Parathyroid adenoma (tissue), 2 donors: Measurements from ENCODE around the gene MAGI1.

Source experiments
- H2AFZ ChIP-seq: fragments of 300-600 bp; sonication (generic); one replicate; pipeline ENCODE4 v1.7.0; 2017; ENCODE audit warnings: antibody characterized with exemption, mild to moderate bottlenecking
- H3K27ac ChIP-seq: fragments of 300-600 bp; sonication (generic); one replicate; pipeline ENCODE4 v1.7.0; 2017
- H3K27me3 ChIP-seq: fragments of 300-600 bp; sonication (generic); one replicate; pipeline ENCODE4 v1.7.0; 2017; ENCODE audit warnings: low read length; ENCODE audit not compliant: control insufficient read depth, insufficient read depth
- H3K36me3 ChIP-seq: fragments of 300-600 bp; sonication (generic); one replicate; pipeline ENCODE4 v1.7.0; 2017; ENCODE audit warnings: low read length; ENCODE audit not compliant: control insufficient read depth, insufficient read depth
- H3K4me1 ChIP-seq: fragments of 300-600 bp; sonication (generic); one replicate; pipeline ENCODE4 v1.7.0; 2017; ENCODE audit warnings: control low read depth
- H3K4me2 ChIP-seq: fragments of 300-600 bp; sonication (generic); one replicate; pipeline ENCODE4 v1.7.0; 2017; ENCODE audit warnings: low read length
- H3K4me3 ChIP-seq: fragments of 300-600 bp; sonication (generic); one replicate; pipeline ENCODE4 v1.7.0; 2017; ENCODE audit warnings: low read depth, low read length
- H3K79me2 ChIP-seq: fragments of 300-600 bp; sonication (generic); one replicate; pipeline ENCODE4 v1.7.0; 2017; ENCODE audit warnings: control low read depth
- H3K9ac ChIP-seq: fragments of 300-600 bp; sonication (generic); one replicate; pipeline ENCODE4 v1.7.0; 2017; ENCODE audit warnings: mild to moderate bottlenecking
- H3K9me3 ChIP-seq: fragments of 300-600 bp; sonication (generic); one replicate; pipeline ENCODE4 v1.7.0; 2017; ENCODE audit warnings: low read length; ENCODE audit not compliant: control insufficient read depth
- TF ChIP-seq, protein P1 (sequence below): fragments of 300-600 bp; sonication (generic); IDR thresholded peaks from one replicate; pipeline ENCODE4 v1.7.0; 2017; ENCODE audit warnings: antibody characterized with exemption, mild to moderate bottlenecking
- donor health status: primary hyperparathyroidism.

The MAGI1 gene

DNA sequence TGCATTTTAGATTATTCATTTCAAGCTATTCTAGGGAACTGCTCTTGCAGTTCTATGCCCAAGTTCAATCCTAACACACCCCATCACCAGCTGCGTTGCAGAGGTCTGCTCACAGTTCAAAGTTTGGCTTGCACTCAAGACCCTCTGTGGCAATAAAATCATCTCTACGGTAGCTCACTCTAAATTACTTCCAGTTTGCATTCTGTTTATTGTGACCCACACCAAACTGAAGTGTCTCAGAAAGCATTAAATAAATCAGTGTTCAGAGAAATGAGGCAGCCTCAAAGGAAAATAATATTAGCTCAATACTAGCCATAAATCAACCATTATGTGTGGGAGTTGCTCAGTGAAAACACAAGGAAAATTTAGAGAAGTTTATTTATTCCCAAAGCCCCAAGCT is 250.3 kb downstream of the MAGI1 start:
- no peaks in the 10 kb centered on the region for H3K9me3 ChIP-seq
- peaks cover 4% of the 10 kb centered on the region for H3K4me1 ChIP-seq
- H3K27me3 ChIP-seq = no peaks in the 10 kb centered on the region
- no peak overlapping the region for H3K9ac ChIP-seq
- no peak overlapping the region for H3K27ac ChIP-seq
- TF ChIP-seq, protein P1, sequence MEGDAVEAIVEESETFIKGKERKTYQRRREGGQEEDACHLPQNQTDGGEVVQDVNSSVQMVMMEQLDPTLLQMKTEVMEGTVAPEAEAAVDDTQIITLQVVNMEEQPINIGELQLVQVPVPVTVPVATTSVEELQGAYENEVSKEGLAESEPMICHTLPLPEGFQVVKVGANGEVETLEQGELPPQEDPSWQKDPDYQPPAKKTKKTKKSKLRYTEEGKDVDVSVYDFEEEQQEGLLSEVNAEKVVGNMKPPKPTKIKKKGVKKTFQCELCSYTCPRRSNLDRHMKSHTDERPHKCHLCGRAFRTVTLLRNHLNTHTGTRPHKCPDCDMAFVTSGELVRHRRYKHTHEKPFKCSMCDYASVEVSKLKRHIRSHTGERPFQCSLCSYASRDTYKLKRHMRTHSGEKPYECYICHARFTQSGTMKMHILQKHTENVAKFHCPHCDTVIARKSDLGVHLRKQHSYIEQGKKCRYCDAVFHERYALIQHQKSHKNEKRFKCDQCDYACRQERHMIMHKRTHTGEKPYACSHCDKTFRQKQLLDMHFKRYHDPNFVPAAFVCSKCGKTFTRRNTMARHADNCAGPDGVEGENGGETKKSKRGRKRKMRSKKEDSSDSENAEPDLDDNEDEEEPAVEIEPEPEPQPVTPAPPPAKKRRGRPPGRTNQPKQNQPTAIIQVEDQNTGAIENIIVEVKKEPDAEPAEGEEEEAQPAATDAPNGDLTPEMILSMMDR = no peak
- no peak overlapping the region for H3K4me2 ChIP-seq
- H3K36me3 ChIP-seq = no peaks in the 10 kb centered on the region
- H3K79me2 ChIP-seq = peaks cover 6% of the 10 kb centered on the region
- no peak overlapping the region for H3K4me3 ChIP-seq
- H2AFZ ChIP-seq = no peak overlapping the region

DNA sequence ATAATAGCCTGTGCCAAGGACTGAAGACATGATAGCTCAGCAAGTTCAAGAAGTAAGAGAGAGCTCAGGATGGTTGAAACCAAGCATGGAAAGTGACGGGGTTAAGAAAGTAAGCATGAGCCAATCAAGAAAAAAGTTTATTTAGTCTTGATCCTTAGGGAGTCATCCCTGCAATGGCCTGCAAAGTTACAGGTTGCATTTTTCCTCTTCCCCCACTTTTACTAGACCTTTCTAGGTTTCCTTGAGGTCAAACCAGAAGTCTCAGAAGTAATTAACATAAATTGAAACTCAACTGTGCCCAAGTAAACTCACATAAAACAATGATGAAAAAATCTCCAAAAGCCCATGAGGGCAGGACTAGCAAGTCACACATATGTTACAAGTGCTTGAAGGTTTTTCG is 250.9 kb downstream of the MAGI1 start:
- H3K4me3 ChIP-seq = no peak overlapping the region
- H3K4me1 ChIP-seq = peaks cover 4% of the 10 kb centered on the region
- peaks cover 6% of the 10 kb centered on the region for H3K79me2 ChIP-seq
- no peaks in the 10 kb centered on the region for H3K9me3 ChIP-seq
- H3K36me3 ChIP-seq = no peaks in the 10 kb centered on the region
- TF ChIP-seq, protein P1 = no peak
- H3K27me3 ChIP-seq = no peaks in the 10 kb centered on the region
- H3K9ac ChIP-seq = no peak overlapping the region
- H3K27ac ChIP-seq = no peak overlapping the region
- no peak overlapping the region for H3K4me2 ChIP-seq
- no peak overlapping the region for H2AFZ ChIP-seq

DNA sequence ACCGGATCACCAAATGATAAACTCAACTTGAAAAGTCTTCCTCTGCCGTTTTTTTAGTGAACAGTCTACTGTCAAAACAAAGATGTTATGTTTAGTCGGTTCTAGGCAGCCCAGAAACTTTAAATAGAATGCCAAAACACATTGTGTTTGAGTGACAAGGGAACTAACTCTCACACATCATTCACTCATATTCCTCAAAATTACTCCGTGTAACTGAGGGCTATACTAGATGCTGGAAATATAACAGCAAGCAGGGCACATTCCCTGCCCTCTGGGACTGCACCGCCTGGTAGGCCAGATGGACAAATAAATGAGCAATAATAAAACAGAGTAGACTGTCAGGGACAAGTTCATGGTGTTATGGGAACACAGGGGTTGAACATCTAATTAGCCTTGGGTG is 251.4 kb downstream of the MAGI1 start:
- Histone ChIP-seq H3K9me3 (no peaks in the 10 kb centered on the region), H3K79me2 (peaks cover 6% of the 10 kb centered on the region), H3K9ac (no peak overlapping the region), H3K27ac (no peak overlapping the region), H3K4me3 (no peak overlapping the region), H3K4me2 (no peak overlapping the region), H3K4me1 (peaks cover 4% of the 10 kb centered on the region), H3K36me3 (no peaks in the 10 kb centered on the region), H2AFZ (no peak overlapping the region), H3K27me3 (no peaks in the 10 kb centered on the region)
- TF ChIP-seq, protein P1 = no peak

GRCh38 chr3:65786890-65787289 is 251.8 kb downstream of the MAGI1 start:
- Histone ChIP-seq H3K9ac (no peak overlapping the region), H3K4me3 (no peak overlapping the region), H3K27ac (no peak overlapping the region), H2AFZ (no peak overlapping the region), H3K4me1 (peaks cover 4% of the 10 kb centered on the region), H3K9me3 (no peaks in the 10 kb centered on the region), H3K79me2 (peaks cover 6% of the 10 kb centered on the region), H3K4me2 (no peak overlapping the region), H3K36me3 (no peaks in the 10 kb centered on the region), H3K27me3 (no peaks in the 10 kb centered on the region)
- TF ChIP-seq, protein P1 = no peak

GRCh38 chr3:65785065-65785645 is 253.6 kb downstream of the MAGI1 start:
- H3K36me3 ChIP-seq = no peaks in the 10 kb centered on the region
- H3K4me3 ChIP-seq = no peak overlapping the region
- H3K9ac ChIP-seq = no peak overlapping the region
- no peaks in the 10 kb centered on the region for H3K27me3 ChIP-seq
- H3K79me2 ChIP-seq = peaks cover 6% of the 10 kb centered on the region
- no peak overlapping the region for H3K4me2 ChIP-seq
- H2AFZ ChIP-seq = no peak overlapping the region
- H3K4me1 ChIP-seq = peaks cover 4% of the 10 kb centered on the region
- no peaks in the 10 kb centered on the region for H3K9me3 ChIP-seq
- TF ChIP-seq, protein P1 = peak; percentile 79
- no peak overlapping the region for H3K27ac ChIP-seq
